Pancreas (tissue), 10 donors: Measurements from ENCODE around the gene IDI1. TPM values are rescaled to one million over a fixed set of nuclear protein-coding genes. Genes with fewer than 3 reads are reported as not detected.

Experiments
- ATAC-seq, 4 donors: fragments of 200-7000 bp; cut with Tn5 transposase; one replicate each; pipeline versions ENCODE4 v1.8.0 to v1.9.1; 2020; ENCODE audit warnings: mild to moderate bottlenecking in 4 of 4, moderate library complexity in 4 of 4
- DNase-seq, 6 donors: peaks; one replicate each; pipeline ENCODE4 v3.0.0-alpha.2; 2020
- FAIRE-seq: peaks from 2 replicates; lab custom pipeline; 2012; peaks lifted over from hg19 to GRCh38; lab: Jason Lieb, UNC
- H3K27ac ChIP-seq, 4 donors: fragments of 200-600 bp; sonication (generic); 1 replicate in 3 of 4; 2 replicates in 1 of 4; pipeline versions ENCODE4 v1.5.0 to v1.8.0; 2020
- H3K27me3 ChIP-seq, 4 donors: fragments of 200-600 bp; one replicate each; pipeline ENCODE4 v1.8.0; 2021
- H3K36me3 ChIP-seq, 3 donors: fragments of 200-600 bp; sonication (generic) in 1 of 3; one replicate each; pipeline versions ENCODE4 v1.5.0 to v1.8.0; 2020 to 2021
- H3K4me1 ChIP-seq, 3 donors: fragments of 200-600 bp; one replicate each; pipeline ENCODE4 v1.8.0; 2021
- H3K4me3 ChIP-seq, 4 donors: fragments of 200-600 bp; sonication (generic) in 2 of 4; one replicate each; pipeline versions ENCODE4 v1.5.0 to v1.8.0; 2020 to 2021
- H3K9me3 ChIP-seq, 4 donors: fragments of 200-600 bp; one replicate each; pipeline ENCODE4 v1.8.0; 2021
- WGBS, 2 donors: extraction: QIAGEN DNeasy Blood & Tissue Kit; methylation state at CpG; one replicate each; pipeline ENCODE4 v1.1.7; 2013; 5-methylcytosine and 5-hydroxymethylcytosine counted together
- intact Hi-C, 3 donors: fragments of 100-400 bp; cut with DNase I; formaldehyde crosslinking; loops; one replicate each; pipeline versions ENCODE4 v1.11.1 to v1.14.2; 2022
- polyA plus RNA-seq, 2 donors: library from polyadenylated mRNA; stranded (reverse); fragments of 200-250 nt; gene quantifications; one replicate each; pipeline ENCODE4 v1.2.3, GENCODE V29; 2013
- total RNA-seq, 6 donors: library from RNA; stranded (reverse); fragmentation: NEBNext Ultra II Directional in 4 of 6; extraction: Animal tissue kit (Norgen Biotek cat#: 25700) in 4 of 6; gene quantifications; one replicate each; pipeline versions ENCODE4 v1.2.1 to v1.2.4, GENCODE V29; 2021 to 2023
- TF ChIP-seq, protein P1 (sequence below), 4 donors: fragments of 200-600 bp; sonication (generic) in 3 of 4; IDR thresholded peaks; one replicate each; pipeline versions ENCODE4 v1.5.0 to v1.8.0; 2021; ENCODE audit warnings: antibody characterized with exemption in 4 of 4
- donor health status: healthy with polysubstance abuse.
- donor health status: DM: no; HTN: no; CAD: no; lungs with moderate emphysema.
- donor health status: DM: no; HTN: no; CAD: no.
- donor health status: control.
- donor health status: control.
- donor health status: Bipolar disorder and iron deficiency.
- donor health status: DM: yes; HTN: yes; CAD: no.
- donor health status: DM: no; HTN: no; CAD: no.
- donor health status: DM: no; HTN: no; CAD: no.
- donor health status: DM: yes; HTN: yes; CAD: no.

Gene IDI1
- total and polyA plus RNA-seq, 8 donors: 5.4 to 26.7 (median 9.6) TPM

DNA sequence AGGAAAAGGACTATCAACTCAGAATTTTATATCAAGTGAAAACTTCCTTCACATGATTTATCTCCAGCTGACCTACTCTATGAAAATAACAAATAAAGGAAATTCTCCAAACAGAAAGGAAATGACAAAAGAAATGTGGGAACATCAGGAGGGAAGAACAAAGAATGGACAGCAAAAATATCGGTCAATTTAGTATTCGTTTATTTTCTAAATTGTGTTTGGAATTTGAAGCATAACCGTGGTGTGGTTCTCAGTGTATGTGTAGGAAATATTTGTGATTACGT, 16.0 kb upstream of the IDI1 start:
- no peak for DNase-seq
- 89 to 94% methylated on average over 4 of the region's 4 CpGs for WGBS, 2 donors
- ATAC-seq: no peak
- no peak for FAIRE-seq
- intact Hi-C loops: no loop called here
- TF ChIP-seq, protein P1, sequence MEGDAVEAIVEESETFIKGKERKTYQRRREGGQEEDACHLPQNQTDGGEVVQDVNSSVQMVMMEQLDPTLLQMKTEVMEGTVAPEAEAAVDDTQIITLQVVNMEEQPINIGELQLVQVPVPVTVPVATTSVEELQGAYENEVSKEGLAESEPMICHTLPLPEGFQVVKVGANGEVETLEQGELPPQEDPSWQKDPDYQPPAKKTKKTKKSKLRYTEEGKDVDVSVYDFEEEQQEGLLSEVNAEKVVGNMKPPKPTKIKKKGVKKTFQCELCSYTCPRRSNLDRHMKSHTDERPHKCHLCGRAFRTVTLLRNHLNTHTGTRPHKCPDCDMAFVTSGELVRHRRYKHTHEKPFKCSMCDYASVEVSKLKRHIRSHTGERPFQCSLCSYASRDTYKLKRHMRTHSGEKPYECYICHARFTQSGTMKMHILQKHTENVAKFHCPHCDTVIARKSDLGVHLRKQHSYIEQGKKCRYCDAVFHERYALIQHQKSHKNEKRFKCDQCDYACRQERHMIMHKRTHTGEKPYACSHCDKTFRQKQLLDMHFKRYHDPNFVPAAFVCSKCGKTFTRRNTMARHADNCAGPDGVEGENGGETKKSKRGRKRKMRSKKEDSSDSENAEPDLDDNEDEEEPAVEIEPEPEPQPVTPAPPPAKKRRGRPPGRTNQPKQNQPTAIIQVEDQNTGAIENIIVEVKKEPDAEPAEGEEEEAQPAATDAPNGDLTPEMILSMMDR (IDR thresholded peaks at IDR 0.05): no peak
- Histone ChIP-seq H3K9me3 (no peaks in the 10 kb centered on the region), H3K36me3 (peaks cover 0 to 4% (median 0%) of the 10 kb centered on the region in 3 donors), H3K27me3 (no peaks in the 10 kb centered on the region), H3K4me3 (no peak overlapping the region), H3K4me1 (no peaks in the 10 kb centered on the region), H3K27ac (no peak overlapping the region)

DNA sequence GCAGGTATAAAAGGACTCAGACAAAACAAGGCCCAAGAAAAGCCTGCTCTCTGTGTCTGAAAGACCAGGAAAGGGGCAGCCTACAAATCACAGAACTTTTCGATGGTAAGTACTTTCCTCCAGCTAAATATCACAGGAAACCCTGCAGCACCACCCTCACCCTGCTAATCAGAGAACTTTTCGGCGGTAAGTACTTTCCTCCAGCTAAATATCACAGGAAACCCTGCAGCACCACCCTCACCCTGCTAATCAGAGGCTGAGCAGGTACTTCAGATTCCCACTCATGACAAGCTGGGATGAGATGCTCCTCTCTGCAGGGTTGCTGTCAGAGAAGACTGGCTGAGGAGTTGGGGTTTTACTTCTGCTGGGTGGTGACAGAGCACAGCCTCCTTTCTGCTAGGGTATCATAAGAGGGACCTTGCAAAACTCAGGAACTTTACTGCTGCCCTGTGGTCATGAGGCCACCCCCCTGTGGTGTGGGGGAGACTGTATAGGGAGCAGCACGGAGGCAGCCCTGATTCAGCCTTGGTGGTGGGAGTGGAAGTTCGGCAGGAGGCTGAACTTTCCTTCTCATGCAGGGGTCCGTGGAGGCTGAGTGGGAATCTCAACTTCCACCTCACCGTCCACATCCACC, 14.4 kb upstream of the IDI1 start:
- intact Hi-C loops: no loop called here
- Histone ChIP-seq H3K36me3 (peaks cover 0 to 4% (median 0%) of the 10 kb centered on the region in 3 donors), H3K27me3 (no peaks in the 10 kb centered on the region), H3K27ac (no peak overlapping the region), H3K4me1 (peaks cover 0 to 2% (median 1%) of the 10 kb centered on the region in 3 donors), H3K9me3 (no peaks in the 10 kb centered on the region), H3K4me3 (no peak overlapping the region)
- ATAC-seq (no peak), DNase-seq (no peak), FAIRE-seq (no peak)
- 83 to 91% methylated on average over 7 of the region's 7 CpGs for WGBS, 2 donors
- TF ChIP-seq, protein P1 (IDR thresholded peaks at IDR 0.05): no peak

DNA sequence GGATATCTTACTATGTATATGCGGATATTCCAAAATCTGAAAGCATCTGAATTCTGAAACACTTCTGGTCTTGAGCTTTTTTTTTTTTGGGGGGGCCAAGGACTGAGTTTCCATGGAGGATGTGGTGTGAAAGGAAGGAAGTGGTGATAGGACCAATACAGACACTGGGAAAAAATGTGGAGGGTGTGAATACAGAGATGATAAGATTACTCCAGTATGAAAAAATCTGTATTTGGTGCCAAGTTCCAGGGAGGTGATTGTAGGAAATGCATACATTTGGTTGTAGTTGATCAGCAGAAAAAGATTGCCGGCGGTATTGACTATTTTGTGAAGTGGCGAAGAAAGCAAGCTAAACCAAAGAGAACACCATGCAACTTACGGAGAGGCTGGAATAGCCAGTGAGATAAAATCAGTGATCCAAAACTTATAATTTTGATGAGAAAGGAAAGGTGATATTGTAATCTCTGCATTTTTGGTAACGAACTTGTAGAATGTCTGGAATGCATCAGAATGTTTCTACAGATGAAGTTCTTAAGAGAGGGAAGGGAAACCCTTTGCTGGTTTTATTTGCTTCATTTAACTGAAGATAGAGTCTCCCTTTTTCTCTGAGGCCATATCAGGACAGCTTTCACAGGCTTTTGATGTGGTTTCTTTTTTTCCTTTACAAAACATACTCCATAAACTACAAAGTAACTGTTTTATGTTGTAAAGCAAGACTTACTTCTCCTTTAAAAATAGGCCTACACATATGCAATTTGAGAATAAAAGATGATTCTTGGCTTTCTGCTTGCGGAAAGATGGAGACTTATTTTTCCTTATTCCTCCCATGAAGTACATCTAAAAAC, 13.2 kb upstream of the IDI1 start:
- H3K4me3 ChIP-seq: no peak overlapping the region
- peaks cover 0 to 4% (median 0%) of the 10 kb centered on the region in 3 donors for H3K36me3 ChIP-seq
- no peaks in the 10 kb centered on the region for H3K27me3 ChIP-seq
- H3K27ac ChIP-seq: no peak overlapping the region
- no peak for FAIRE-seq
- TF ChIP-seq, protein P1 (IDR thresholded peaks at IDR 0.05): no peak
- intact Hi-C loops: no loop called here
- peaks cover 6 to 10% (median 8%) of the 10 kb centered on the region in 3 donors for H3K4me1 ChIP-seq
- ATAC-seq: no peak
- no peak for DNase-seq
- WGBS, 2 donors: 84 to 87% methylated on average over 7 of the region's 7 CpGs
- no peaks in the 10 kb centered on the region for H3K9me3 ChIP-seq

DNA sequence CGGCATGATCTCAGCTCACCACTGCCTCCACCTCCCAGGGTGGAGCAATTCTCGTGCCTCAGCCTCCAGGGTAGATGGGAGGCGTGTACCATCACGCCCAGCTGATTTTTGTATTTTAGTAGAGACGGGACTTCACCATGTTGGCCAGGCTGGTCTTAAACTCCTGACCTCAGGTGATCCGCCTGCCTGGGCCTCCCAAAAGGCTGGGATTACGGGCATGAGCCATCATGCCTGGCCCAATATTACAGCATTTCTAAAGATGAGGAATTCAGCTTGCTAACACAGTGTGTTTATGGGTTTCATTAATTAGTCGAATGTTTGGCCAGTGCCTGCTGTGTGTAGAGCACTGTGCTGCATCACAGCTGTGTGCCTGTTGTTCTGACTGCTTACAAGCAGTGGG, 11.0 kb upstream of the IDI1 start:
- Histone ChIP-seq H3K27ac (no peak overlapping the region), H3K36me3 (peaks cover 0 to 4% (median 0%) of the 10 kb centered on the region in 3 donors), H3K4me3 (no peak overlapping the region), H3K4me1 (peaks cover 12 to 14% (median 14%) of the 10 kb centered on the region in 3 donors), H3K27me3 (no peaks in the 10 kb centered on the region), H3K9me3 (no peaks in the 10 kb centered on the region)
- TF ChIP-seq, protein P1 (IDR thresholded peaks at IDR 0.05): no peak
- intact Hi-C loops: no loop called here
- ATAC-seq: no peak
- no peak for FAIRE-seq
- DNase-seq: no peak
- 95 to 97% methylated on average over 8 of the region's 8 CpGs for WGBS, 2 donors

DNA sequence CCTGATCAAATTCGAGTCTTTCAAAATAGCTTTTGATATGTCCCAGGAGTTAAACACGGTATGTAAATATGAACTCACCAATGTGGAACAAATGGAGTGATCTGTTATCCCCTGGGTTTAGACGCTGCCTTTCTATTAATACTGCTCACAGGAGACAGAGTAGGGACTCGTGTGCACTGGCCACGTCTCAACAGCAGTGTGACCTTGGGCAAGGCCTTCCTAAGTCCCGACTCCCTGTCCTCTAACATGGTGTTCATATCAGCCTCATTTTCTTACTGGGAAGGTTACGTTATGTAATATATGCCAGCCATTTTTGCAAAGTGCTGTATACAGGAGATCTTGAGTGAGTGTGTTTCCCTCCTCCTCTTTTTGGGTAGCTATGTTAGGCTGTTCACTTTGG, 9.1 kb upstream of the IDI1 start:
- no peak for FAIRE-seq
- Histone ChIP-seq H3K36me3 (no peaks in the 10 kb centered on the region), H3K4me3 (peak overlapping the region in 2 of 4 donors; percentile 94 to 96), H3K27me3 (no peaks in the 10 kb centered on the region), H3K4me1 (peaks cover 20 to 31% (median 27%) of the 10 kb centered on the region in 3 donors), H3K27ac (peak overlapping the region in 1 of 4 donors; percentile 98), H3K9me3 (no peaks in the 10 kb centered on the region)
- TF ChIP-seq, protein P1 (IDR thresholded peaks at IDR 0.05): no peak
- no peak for DNase-seq
- peak in 1 of 4 donors; percentile 6 for ATAC-seq
- intact Hi-C loops: no loop called here
- WGBS, 2 donors: 18 to 25% methylated on average over 7 of the region's 7 CpGs
